Endodermal cell (in vitro differentiated cells): ENCODE results near the gene ATP13A2. TPM values are rescaled to one million over a fixed set of nuclear protein-coding genes. Genes with fewer than 3 reads are reported as not detected.

Experiments used
- DNase-seq: peaks from one replicate; pipeline ENCODE4 v3.0.0-alpha.2; 2017
- H3K27ac ChIP-seq: 2 replicates; pipeline ENCODE4 v1.5.1; 2013; ENCODE audit warnings: mild to moderate bottlenecking, low read depth, low read length, moderate library complexity
- H3K27me3 ChIP-seq: 2 replicates; pipeline ENCODE4 v1.6.1; 2013; ENCODE audit warnings: mild to moderate bottlenecking, low read length, moderate library complexity; ENCODE audit not compliant: insufficient read depth, control insufficient read depth, poor library complexity, severe bottlenecking
- H3K36me3 ChIP-seq: 2 replicates; pipeline ENCODE4 v1.7.0; 2013; ENCODE audit warnings: mild to moderate bottlenecking, low read length, moderate library complexity; ENCODE audit not compliant: control insufficient read depth, insufficient read depth
- H3K4me1 ChIP-seq: one replicate; pipeline ENCODE4 v1.7.0; 2013; ENCODE audit warnings: low read length; ENCODE audit not compliant: control insufficient read depth, insufficient read depth
- H3K4me3 ChIP-seq: 2 replicates; pipeline ENCODE4 v1.5.1; 2013; ENCODE audit warnings: mild to moderate bottlenecking, low read length, moderate library complexity
- H3K9ac ChIP-seq: 2 replicates; pipeline ENCODE4 v1.6.1; 2013; ENCODE audit warnings: mild to moderate bottlenecking, low read length, moderate library complexity; ENCODE audit not compliant: poor library complexity, severe bottlenecking; ENCODE audit errors: extremely low read depth
- H3K9me3 ChIP-seq: 2 replicates; pipeline ENCODE4 v1.6.1; 2013; ENCODE audit warnings: mild to moderate bottlenecking, low read length, moderate library complexity; ENCODE audit not compliant: control insufficient read depth
- H3K27ac Mint-ChIP-seq: 2 replicates; pipeline ENCODE4 v1.8.0; 2020; ENCODE audit warnings: mixed read lengths
- H3K27me3 Mint-ChIP-seq: 2 replicates; pipeline ENCODE4 v1.8.0; 2021; ENCODE audit warnings: mild to moderate bottlenecking, mixed read lengths; ENCODE audit not compliant: insufficient read depth
- H3K36me3 Mint-ChIP-seq: 2 replicates; pipeline ENCODE4 v1.8.0; 2020; ENCODE audit warnings: low read depth, mixed read lengths
- H3K4me1 Mint-ChIP-seq: 2 replicates; pipeline ENCODE4 v1.8.0; 2020; ENCODE audit warnings: mixed read lengths
- H3K4me3 Mint-ChIP-seq: 2 replicates; pipeline ENCODE4 v1.8.0; 2020; ENCODE audit warnings: mild to moderate bottlenecking, moderate library complexity, mixed read lengths
- H3K9me3 Mint-ChIP-seq: 2 replicates; pipeline ENCODE4 v1.8.0; 2020; ENCODE audit warnings: mild to moderate bottlenecking, mixed read lengths
- WGBS, 2 experiments: methylation state at CpG; one replicate each; pipeline versions ENCODE4 v1.1.5 to v1.1.7; 2013; ENCODE audit warnings: missing lambda C conversion rate in 2 of 2, mixed read lengths in 1 of 2; ENCODE audit not compliant: insufficient coverage in 1 of 2, insufficient read length in 1 of 2; 5-methylcytosine and 5-hydroxymethylcytosine counted together
- total RNA-seq, 2 donors: library from RNA; stranded (reverse); fragmentation: NEBNext Ultra II Directional in 1 of 2; extraction: Animal tissue kit (Norgen Biotek cat#: 25700) in 1 of 2; gene quantifications; 2 replicates in 1 of 2; 3 replicates in 1 of 2; pipeline ENCODE4 v1.2.1, GENCODE V29; 2021
- TF ChIP-seq, protein P1 (sequence below): fragments of 200-600 bp; sonication (generic); conservative IDR thresholded peaks from 2 replicates; pipeline ENCODE4 v1.5.0; 2021; ENCODE audit warnings: antibody characterized with exemption, mild to moderate bottlenecking

Gene ATP13A2
- total RNA-seq, 2 donors from 2014 or later, result 69.4 to 82.6 TPM

GRCh38 chr1:17032741-17033140, 21.0 kb upstream of the ATP13A2 start:
- no peak overlapping the region for H3K4me3 Mint-ChIP-seq
- no peak overlapping the region for H3K9ac ChIP-seq
- H3K27ac Mint-ChIP-seq, result no peak overlapping the region
- 78 to 97% methylated on average over 2 to 3 of the region's 3 CpGs for WGBS, 2 experiments
- H3K9me3 ChIP-seq, result no peaks in the 10 kb centered on the region
- TF ChIP-seq, protein P1, sequence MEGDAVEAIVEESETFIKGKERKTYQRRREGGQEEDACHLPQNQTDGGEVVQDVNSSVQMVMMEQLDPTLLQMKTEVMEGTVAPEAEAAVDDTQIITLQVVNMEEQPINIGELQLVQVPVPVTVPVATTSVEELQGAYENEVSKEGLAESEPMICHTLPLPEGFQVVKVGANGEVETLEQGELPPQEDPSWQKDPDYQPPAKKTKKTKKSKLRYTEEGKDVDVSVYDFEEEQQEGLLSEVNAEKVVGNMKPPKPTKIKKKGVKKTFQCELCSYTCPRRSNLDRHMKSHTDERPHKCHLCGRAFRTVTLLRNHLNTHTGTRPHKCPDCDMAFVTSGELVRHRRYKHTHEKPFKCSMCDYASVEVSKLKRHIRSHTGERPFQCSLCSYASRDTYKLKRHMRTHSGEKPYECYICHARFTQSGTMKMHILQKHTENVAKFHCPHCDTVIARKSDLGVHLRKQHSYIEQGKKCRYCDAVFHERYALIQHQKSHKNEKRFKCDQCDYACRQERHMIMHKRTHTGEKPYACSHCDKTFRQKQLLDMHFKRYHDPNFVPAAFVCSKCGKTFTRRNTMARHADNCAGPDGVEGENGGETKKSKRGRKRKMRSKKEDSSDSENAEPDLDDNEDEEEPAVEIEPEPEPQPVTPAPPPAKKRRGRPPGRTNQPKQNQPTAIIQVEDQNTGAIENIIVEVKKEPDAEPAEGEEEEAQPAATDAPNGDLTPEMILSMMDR, result no peak
- no peak for DNase-seq
- no peaks in the 10 kb centered on the region for H3K9me3 Mint-ChIP-seq
- no peaks in the 10 kb centered on the region for H3K4me1 ChIP-seq
- peaks cover 42% of the 10 kb centered on the region for H3K36me3 ChIP-seq
- no peaks in the 10 kb centered on the region for H3K27me3 ChIP-seq
- H3K27ac ChIP-seq, result no peak overlapping the region
- H3K4me1 Mint-ChIP-seq, result no peaks in the 10 kb centered on the region
- H3K27me3 Mint-ChIP-seq, result no peaks in the 10 kb centered on the region
- peaks cover 46% of the 10 kb centered on the region for H3K36me3 Mint-ChIP-seq
- no peak overlapping the region for H3K4me3 ChIP-seq

- Mint-ChIP-seq H3K4me1 (no peaks in the 10 kb centered on the region), H3K27ac (peak overlapping the region; percentile 64), H3K27me3 (no peaks in the 10 kb centered on the region), H3K36me3 (peaks cover 51% of the 10 kb centered on the region), H3K4me3 (no peak overlapping the region), H3K9me3 (no peaks in the 10 kb centered on the region)
- no peaks in the 10 kb centered on the region for H3K9me3 ChIP-seq
- 92 to 100% methylated on average over 4 of the region's 4 CpGs for WGBS, 2 experiments
- TF ChIP-seq, protein P1, result no peak
- no peaks in the 10 kb centered on the region for H3K4me1 ChIP-seq
- H3K27me3 ChIP-seq, result no peaks in the 10 kb centered on the region
- no peak for DNase-seq
- no peak overlapping the region for H3K27ac ChIP-seq
- H3K9ac ChIP-seq, result no peak overlapping the region
- no peak overlapping the region for H3K4me3 ChIP-seq
- peaks cover 54% of the 10 kb centered on the region for H3K36me3 ChIP-seq
Measured at GRCh38 chr1:17031436-17031835, 19.7 kb upstream of the ATP13A2 start.

- Histone ChIP-seq H3K27ac (no peak overlapping the region), H3K27me3 (no peaks in the 10 kb centered on the region), H3K4me3 (no peak overlapping the region), H3K4me1 (no peaks in the 10 kb centered on the region), H3K9ac (no peak overlapping the region), H3K36me3 (peaks cover 64% of the 10 kb centered on the region), H3K9me3 (no peaks in the 10 kb centered on the region)
- H3K27me3 Mint-ChIP-seq, result no peaks in the 10 kb centered on the region
- no peak overlapping the region for H3K4me3 Mint-ChIP-seq
- no peaks in the 10 kb centered on the region for H3K4me1 Mint-ChIP-seq
- DNase-seq, result peak; percentile 40
- TF ChIP-seq, protein P1, result no peak
- no peaks in the 10 kb centered on the region for H3K9me3 Mint-ChIP-seq
- H3K36me3 Mint-ChIP-seq, result peaks cover 51% of the 10 kb centered on the region
- WGBS, 2 experiments, result 91% methylated on average over 3 to 4 of the region's 4 CpGs
- no peak overlapping the region for H3K27ac Mint-ChIP-seq
Measured at GRCh38 chr1:17030206-17030605, 18.5 kb upstream of the ATP13A2 start.
